Endothelial cell of umbilical vein (primary cell): ENCODE measurements around the gene SYNE1. TPM values are rescaled to one million over a fixed set of nuclear protein-coding genes. Genes with fewer than 3 reads are reported as not detected.
"Not testable (repeated sequence)": the region's sequence is repeated elsewhere in the genome, so short reads cannot be mapped to it uniquely, and the experiment has no call there.

Source experiments
- BruUV-seq: library from RNA; stranded (reverse); fragments of 400-500 nt; replicated peaks from 2 replicates; lab custom pipeline; 2021; lab: Mats Ljungman, UMichigan
- CTCF ChIA-PET: fragments of 300-600, 350-600 bp; sonication (Branson Sonifier 250); formaldehyde crosslinking; loops from one replicate; lab custom pipeline; 2021; ENCODE audit warnings: antibody characterized with exemption, inconsistent platforms; lab: Charles Lee
- POLR2A ChIA-PET: fragments of 300-600, 350-600 bp; sonication (Branson Sonifier 250); formaldehyde crosslinking; loops from one replicate; lab custom pipeline; 2021; ENCODE audit warnings: antibody characterized with exemption, inconsistent platforms; lab: Charles Lee
- DNase-seq: peaks from one replicate; pipeline ENCODE4 v3.0.0-alpha.2; 2011; ENCODE audit warnings: low read depth, low spot score
- FAIRE-seq: peaks from 2 replicates; lab custom pipeline; 2011; peaks lifted over from hg19 to GRCh38; lab: Jason Lieb, UNC
- H2AFZ ChIP-seq: 2 replicates; pipeline ENCODE4 v1.6.0; 2012; ENCODE audit warnings: low read depth, low read length, control low read depth, inconsistent platforms
- H3K27ac ChIP-seq: 2 replicates; pipeline ENCODE4 v1.5.1; 2011; ENCODE audit warnings: low read depth, mild to moderate bottlenecking, control low read depth, low read length, moderate library complexity; ENCODE audit not compliant: insufficient read depth
- H3K27me3 ChIP-seq, 2 experiments: 2 replicates each; pipeline versions ENCODE4 v1.6.0 to v1.6.1; 2011; ENCODE audit warnings: low read length in 2 of 2, mixed read lengths in 1 of 2; ENCODE audit not compliant: control insufficient read depth in 2 of 2, insufficient read depth in 2 of 2
- H3K36me3 ChIP-seq, 2 experiments: 2 replicates in 1 of 2; 3 replicates in 1 of 2; pipeline ENCODE4 v1.5.1; 2011; ENCODE audit warnings: low read length in 2 of 2, mild to moderate bottlenecking in 1 of 2, moderate library complexity in 1 of 2; ENCODE audit not compliant: control insufficient read depth in 2 of 2, insufficient read depth in 2 of 2; ENCODE audit errors: extremely low read depth in 1 of 2
- H3K4me1 ChIP-seq: 3 replicates; pipeline ENCODE4 v1.5.1; 2011; ENCODE audit warnings: mild to moderate bottlenecking, low read length; ENCODE audit not compliant: control insufficient read depth, insufficient read depth; ENCODE audit errors: extremely low read depth
- H3K4me2 ChIP-seq: 2 replicates; pipeline ENCODE4 v1.6.1; 2011; ENCODE audit warnings: low read length, control low read depth, mixed read lengths; ENCODE audit not compliant: insufficient read depth
- H3K4me3 ChIP-seq, 3 experiments: fragments of 200-600 bp in 1 of 3; sonication (generic), shearing (Covaris generic) in 1 of 3; replicated peaks in 1 of 3; 2 replicates each; pipeline ENCODE4 v1.5.1; 2011 to 2016; ENCODE audit warnings: control low read depth in 3 of 3, low read length in 3 of 3, mild to moderate bottlenecking in 2 of 3, inconsistent platforms in 1 of 3, low read depth in 1 of 3, moderate library complexity in 1 of 3; ENCODE audit not compliant: insufficient read depth in 1 of 3
- H3K79me2 ChIP-seq: 2 replicates; pipeline ENCODE4 v1.6.0; 2012; ENCODE audit warnings: low read length, inconsistent platforms; ENCODE audit not compliant: control insufficient read depth, insufficient read depth
- H3K9ac ChIP-seq: replicated peaks from 2 replicates; pipeline ENCODE3; 2011; ENCODE audit warnings: low read length, control low read depth; ENCODE audit not compliant: insufficient read depth; ENCODE audit errors: extremely low read depth
- H3K9me1 ChIP-seq: replicated peaks from 3 replicates; pipeline ENCODE4 v1.6.0; 2011; ENCODE audit warnings: mild to moderate bottlenecking, low read length; ENCODE audit not compliant: control insufficient read depth, insufficient read depth; ENCODE audit errors: extremely low read depth
- H3K9me3 ChIP-seq: replicated peaks from 2 replicates; pipeline ENCODE4 v1.5.1; 2012; ENCODE audit warnings: low read length, inconsistent platforms; ENCODE audit not compliant: control insufficient read depth, insufficient read depth
- H4K20me1 ChIP-seq: replicated peaks from 2 replicates; pipeline ENCODE3; 2011; ENCODE audit warnings: mild to moderate bottlenecking, low read length; ENCODE audit not compliant: control insufficient read depth, insufficient read depth; ENCODE audit errors: extremely low read depth
- CTCF ChIP-seq, 2 donors: IDR thresholded peaks; 1 replicate in 1 of 2; 2 replicates in 1 of 2; pipeline ENCODE4 v1.5.1; 2011; ENCODE audit warnings: low read length in 2 of 2, mild to moderate bottlenecking in 2 of 2, moderate library complexity in 2 of 2, control low read depth in 1 of 2, inconsistent platforms in 1 of 2, low read depth in 1 of 2; ENCODE audit not compliant: insufficient read depth in 1 of 2; ENCODE audit errors: extremely low read depth in 1 of 2
- EZH2 ChIP-seq: IDR thresholded peaks from 2 replicates; pipeline ENCODE4 v1.6.1; 2012; ENCODE audit warnings: borderline replicate concordance, low read depth, mild to moderate bottlenecking, moderate library complexity, low read length, inconsistent platforms; ENCODE audit not compliant: severe bottlenecking
- FOS ChIP-seq: IDR thresholded peaks from 2 replicates; pipeline ENCODE4 v1.6.1; 2011; ENCODE audit warnings: mild to moderate bottlenecking, low read length, moderate library complexity, borderline replicate concordance; ENCODE audit not compliant: insufficient read depth
- GATA2 ChIP-seq: IDR thresholded peaks from 2 replicates; pipeline ENCODE4 v1.7.0; 2011; ENCODE audit warnings: low read depth, mild to moderate bottlenecking, moderate library complexity, mixed read lengths, low read length; ENCODE audit not compliant: insufficient read length, insufficient read depth
- JUN ChIP-seq: IDR thresholded peaks from 2 replicates; pipeline ENCODE4 v1.6.1; 2011; ENCODE audit warnings: borderline replicate concordance, low read depth; ENCODE audit not compliant: insufficient read length, insufficient read depth
- MAX ChIP-seq: IDR thresholded peaks from 2 replicates; pipeline ENCODE4 v1.6.1; 2011; ENCODE audit not compliant: insufficient read depth, insufficient read length
- MYC ChIP-seq: IDR thresholded peaks from one replicate; pipeline ENCODE4 v1.6.1; 2011; ENCODE audit warnings: mild to moderate bottlenecking, low read depth, low read length
- POLR2A ChIP-seq: IDR thresholded peaks from 2 replicates; pipeline ENCODE4 v1.6.1; 2012; ENCODE audit warnings: low read depth, mild to moderate bottlenecking, control low read depth, low read length
- POLR2AphosphoS5 ChIP-seq: IDR thresholded peaks from 2 replicates; pipeline ENCODE4 v1.6.1; 2012; ENCODE audit warnings: low read depth, mild to moderate bottlenecking, control low read depth, low read length, moderate library complexity; ENCODE audit not compliant: insufficient read depth
- dilution Hi-C: fragments of 300-500 bp; cut with MboI; formaldehyde crosslinking; loops from one replicate; pipeline ENCODE4 v1.15.0; 2019; ENCODE audit warnings: low sequenced_read_pairs; ENCODE audit not compliant: extremely low pct_ligation_motif_present
- intact Hi-C: fragments of 100-400 bp; cut with micrococcal nuclease; formaldehyde crosslinking; loops from one replicate; pipeline ENCODE4 v1.10.0; 2022
- polyA plus RNA-seq, 4 experiments: library from polyadenylated mRNA; depleted of rRNA in 3 of 4; stranded (reverse) in 3 of 4; unstranded in 1 of 4; fragments of >200 nt; gene quantifications; 2 replicates each; pipeline versions ENCODE4 v1.2.1 to v1.2.3, GENCODE V29; 2011 to 2012; ENCODE audit warnings: missing spikeins in 1 of 4
- total RNA-seq: library from RNA; stranded (reverse); gene quantifications from 2 replicates; pipeline ENCODE4 v1.2.3, GENCODE V29; 2021

The SYNE1 gene
- total and polyA plus RNA-seq, 2 donors (not counting 3 experiments of a cell fraction or from before 2014, with no cell fraction given): 26.5 to 52.3 TPM

- intact Hi-C loops: no loop called here
- DNase-seq (no peak), FAIRE-seq (no peak)
- peaks cover 0 to 2% of the 10 kb centered on the region in 2 experiments for H3K27me3 ChIP-seq
- no peaks in the 10 kb centered on the region for H3K9me3 ChIP-seq
- no peaks in the 10 kb centered on the region for H3K79me2 ChIP-seq
- no peaks in the 10 kb centered on the region for H3K4me1 ChIP-seq
- H3K9me1 ChIP-seq: no peaks in the 10 kb centered on the region
- H3K27ac ChIP-seq: no peak overlapping the region
- H2AFZ ChIP-seq: no peak overlapping the region
- dilution Hi-C loops: no loop called here
- H3K4me3 ChIP-seq: no peak overlapping the region
- POLR2A ChIA-PET: no interaction called here
- H3K36me3 ChIP-seq: no peaks in the 10 kb centered on the region
- H3K4me2 ChIP-seq: no peak overlapping the region
- H3K9ac ChIP-seq: no peak overlapping the region
- no peaks in the 10 kb centered on the region for H4K20me1 ChIP-seq
- BruUV-seq: no TSS peak
- CTCF ChIA-PET: interaction anchor here (1.0 to 1.4 kb wide), 2 partner anchors 8 to 525 kb away, joined by 3 read pairs; no protein-coding TSS in a partner anchor
- TF ChIP-seq POLR2AphosphoS5 (no peak), POLR2A (no peak), FOS (no peak), CTCF (IDR thresholded peaks at IDR 0.05; ENCODE audit: extremely low read depth in 1 of 2, insufficient read depth in 1 of 2, low read depth in 1 of 2, low read length in 2 of 2) (no peak), MAX (no peak), GATA2 (no peak), MYC (no peak), EZH2 (no peak), JUN (no peak)
These were observed 213.7 kb downstream of the SYNE1 start for GRCh38 chr6:152423216-152424103.

GRCh38 chr6:152421496-152421895 lies 215.7 kb downstream of the SYNE1 start:
- H3K36me3 ChIP-seq, CTCF ChIA-PET, H3K79me2 ChIP-seq, H4K20me1 ChIP-seq, H3K4me3 ChIP-seq, H3K4me2 ChIP-seq, H2AFZ ChIP-seq, H3K9me3 ChIP-seq, dilution Hi-C loops, POLR2A ChIA-PET, BruUV-seq, FAIRE-seq, H3K27ac ChIP-seq, H3K9me1 ChIP-seq, intact Hi-C loops, H3K4me1 ChIP-seq, H3K27me3 ChIP-seq, DNase-seq, H3K9ac ChIP-seq: not testable (repeated sequence)
